SK-N-SH treated with all-trans-retinoic acid at 6 μM for 48 hours (cell line): ENCODE data around the gene PCK1.

Source experiments
- ATAC-seq: fragments of 200-7000 bp; cut with Tn5 transposase; 3 replicates; pipeline ENCODE4 v1.9.1; 2020; ENCODE audit warnings: mild to moderate bottlenecking, moderate library complexity
- ARNTL ChIP-seq: fragments of 450-650 bp; formaldehyde crosslinking; IDR thresholded peaks from 2 replicates; pipeline ENCODE4 v1.5.0; 2020; ENCODE audit warnings: low read depth, mild to moderate bottlenecking, moderate library complexity, borderline replicate concordance
- CSDC2 ChIP-seq: fragments of 250-450 bp; sonication (Bioruptor Pico); IDR thresholded peaks from 2 replicates; pipeline ENCODE4 v1.5.0; 2020; ENCODE audit warnings: mild to moderate bottlenecking, moderate library complexity
- ESRRG ChIP-seq: fragments of 250-450 bp; sonication (Bioruptor Pico); IDR thresholded peaks from 2 replicates; pipeline ENCODE4 v1.6.1; 2021; ENCODE audit warnings: mild to moderate bottlenecking
- ISL1 ChIP-seq: fragments of 250-450 bp; sonication (Bioruptor Pico); IDR thresholded peaks from 2 replicates; pipeline ENCODE4 v2.1.2; 2022; ENCODE audit warnings: mild to moderate bottlenecking, moderate library complexity
- OSR1 ChIP-seq: fragments of 250-450 bp; sonication (Bioruptor Pico); IDR thresholded peaks from 2 replicates; pipeline ENCODE4 v1.8.0; 2022; ENCODE audit warnings: moderate library complexity, mild to moderate bottlenecking, inconsistent platforms
- PPARA ChIP-seq: fragments of 250-450 bp; sonication (Bioruptor Pico); IDR thresholded peaks from 2 replicates; pipeline ENCODE4 v1.5.0; 2020; ENCODE audit warnings: mild to moderate bottlenecking, borderline replicate concordance
- RARB ChIP-seq: fragments of 250-450 bp; sonication (Bioruptor Pico); IDR thresholded peaks from 2 replicates; pipeline ENCODE4 v1.8.0; 2021; ENCODE audit warnings: mild to moderate bottlenecking, moderate library complexity
- SNAI2 ChIP-seq: fragments of 250-450 bp; sonication (Bioruptor Pico); IDR thresholded peaks from 2 replicates; pipeline ENCODE4 v1.5.0; 2020; ENCODE audit warnings: mild to moderate bottlenecking, moderate library complexity
- TCF4 ChIP-seq: fragments of 250-450 bp; sonication (Bioruptor Pico); IDR thresholded peaks from 2 replicates; pipeline ENCODE4 v1.8.0; 2021; ENCODE audit warnings: mild to moderate bottlenecking, moderate library complexity, borderline replicate concordance
- ZFP3 ChIP-seq: fragments of 250-450 bp; sonication (Bioruptor Pico); IDR thresholded peaks from 2 replicates; pipeline ENCODE4 v1.5.0; 2020; ENCODE audit warnings: mild to moderate bottlenecking, moderate library complexity
- ZFP30 ChIP-seq: fragments of 450-650 bp; formaldehyde crosslinking; IDR thresholded peaks from 2 replicates; pipeline ENCODE4 v1.5.0; 2022; ENCODE audit warnings: mild to moderate bottlenecking, moderate library complexity
- ZNF70 ChIP-seq: fragments of 450-650 bp; formaldehyde crosslinking; IDR thresholded peaks from 2 replicates; pipeline ENCODE4 v1.5.0; 2020; ENCODE audit warnings: mild to moderate bottlenecking, moderate library complexity
- TF ChIP-seq, protein P1 (sequence below): fragments of 250-450 bp; sonication (Bioruptor Pico); IDR thresholded peaks from 2 replicates; pipeline ENCODE4 v1.5.1; 2020; ENCODE audit warnings: low read depth, mild to moderate bottlenecking, moderate library complexity
- TF ChIP-seq, protein P2 (sequence below): fragments of 250-450 bp; sonication (Bioruptor Pico); IDR thresholded peaks from 2 replicates; pipeline ENCODE4 v1.8.0; 2020; ENCODE audit warnings: mild to moderate bottlenecking, moderate library complexity, borderline replicate concordance
- TF ChIP-seq, protein P3 (sequence below): fragments of 250-450 bp; sonication (Bioruptor Pico); IDR thresholded peaks from 2 replicates; pipeline ENCODE4 v1.8.0; 2021; ENCODE audit warnings: low read depth, mild to moderate bottlenecking, moderate library complexity, borderline replicate concordance
- TF ChIP-seq, protein P4 (sequence below): fragments of 250-450 bp; sonication (Bioruptor Pico); IDR thresholded peaks from 2 replicates; pipeline ENCODE4 v1.5.1; 2021; ENCODE audit warnings: mild to moderate bottlenecking, moderate library complexity
- TF ChIP-seq, protein P5 (sequence below): fragments of 250-450 bp; sonication (Bioruptor Pico); IDR thresholded peaks from 2 replicates; pipeline ENCODE4 v1.5.0; 2020; ENCODE audit warnings: mild to moderate bottlenecking, moderate library complexity

Gene PCK1

DNA sequence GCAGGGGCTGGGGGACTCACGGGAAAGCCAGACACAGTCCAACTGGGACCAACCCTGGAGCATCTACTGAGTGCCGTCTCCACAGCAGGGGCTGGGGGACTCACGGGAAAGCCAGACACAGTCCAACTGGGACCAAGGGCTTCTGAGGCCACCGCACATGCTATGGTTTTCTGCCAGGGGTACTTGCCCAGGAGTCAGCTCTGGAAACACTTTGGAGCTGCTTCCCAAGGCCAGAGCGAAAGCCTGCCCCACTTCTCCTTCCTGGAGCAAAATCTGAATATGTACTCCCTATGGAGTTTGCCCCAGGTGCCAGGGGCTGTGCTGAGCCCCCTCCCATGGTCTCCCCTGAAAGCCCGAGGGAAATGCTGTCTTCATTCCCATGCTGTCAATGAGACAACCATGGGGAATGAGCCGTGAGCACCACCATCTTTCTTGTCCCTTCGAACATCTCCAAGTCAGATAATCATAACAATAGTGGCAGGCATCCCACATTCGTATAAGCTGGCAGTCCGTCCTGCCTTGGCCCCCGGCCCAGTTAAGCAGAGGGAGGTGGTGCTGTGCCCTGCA, 18.5 kb downstream of the PCK1 start:
- ATAC-seq, result no peak
- no peak for TF ChIP-seq RARB (CRISPR knock-in tag)
- no peak for TF ChIP-seq SNAI2 (CRISPR knock-in tag)
- no peak for TF ChIP-seq ARNTL
- TF ChIP-seq, protein P1, sequence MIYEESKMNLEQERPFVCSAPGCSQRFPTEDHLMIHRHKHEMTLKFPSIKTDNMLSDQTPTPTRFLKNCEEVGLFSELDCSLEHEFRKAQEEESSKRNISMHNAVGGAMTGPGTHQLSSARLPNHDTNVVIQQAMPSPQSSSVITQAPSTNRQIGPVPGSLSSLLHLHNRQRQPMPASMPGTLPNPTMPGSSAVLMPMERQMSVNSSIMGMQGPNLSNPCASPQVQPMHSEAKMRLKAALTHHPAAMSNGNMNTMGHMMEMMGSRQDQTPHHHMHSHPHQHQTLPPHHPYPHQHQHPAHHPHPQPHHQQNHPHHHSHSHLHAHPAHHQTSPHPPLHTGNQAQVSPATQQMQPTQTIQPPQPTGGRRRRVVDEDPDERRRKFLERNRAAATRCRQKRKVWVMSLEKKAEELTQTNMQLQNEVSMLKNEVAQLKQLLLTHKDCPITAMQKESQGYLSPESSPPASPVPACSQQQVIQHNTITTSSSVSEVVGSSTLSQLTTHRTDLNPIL (CRISPR knock-in tag), result no peak
- TF ChIP-seq, protein P2, sequence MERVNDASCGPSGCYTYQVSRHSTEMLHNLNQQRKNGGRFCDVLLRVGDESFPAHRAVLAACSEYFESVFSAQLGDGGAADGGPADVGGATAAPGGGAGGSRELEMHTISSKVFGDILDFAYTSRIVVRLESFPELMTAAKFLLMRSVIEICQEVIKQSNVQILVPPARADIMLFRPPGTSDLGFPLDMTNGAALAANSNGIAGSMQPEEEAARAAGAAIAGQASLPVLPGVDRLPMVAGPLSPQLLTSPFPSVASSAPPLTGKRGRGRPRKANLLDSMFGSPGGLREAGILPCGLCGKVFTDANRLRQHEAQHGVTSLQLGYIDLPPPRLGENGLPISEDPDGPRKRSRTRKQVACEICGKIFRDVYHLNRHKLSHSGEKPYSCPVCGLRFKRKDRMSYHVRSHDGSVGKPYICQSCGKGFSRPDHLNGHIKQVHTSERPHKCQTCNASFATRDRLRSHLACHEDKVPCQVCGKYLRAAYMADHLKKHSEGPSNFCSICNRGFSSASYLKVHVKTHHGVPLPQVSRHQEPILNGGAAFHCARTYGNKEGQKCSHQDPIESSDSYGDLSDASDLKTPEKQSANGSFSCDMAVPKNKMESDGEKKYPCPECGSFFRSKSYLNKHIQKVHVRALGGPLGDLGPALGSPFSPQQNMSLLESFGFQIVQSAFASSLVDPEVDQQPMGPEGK (CRISPR knock-in tag), result no peak
- TF ChIP-seq CSDC2 (CRISPR knock-in tag), result no peak
- TF ChIP-seq, protein P3, sequence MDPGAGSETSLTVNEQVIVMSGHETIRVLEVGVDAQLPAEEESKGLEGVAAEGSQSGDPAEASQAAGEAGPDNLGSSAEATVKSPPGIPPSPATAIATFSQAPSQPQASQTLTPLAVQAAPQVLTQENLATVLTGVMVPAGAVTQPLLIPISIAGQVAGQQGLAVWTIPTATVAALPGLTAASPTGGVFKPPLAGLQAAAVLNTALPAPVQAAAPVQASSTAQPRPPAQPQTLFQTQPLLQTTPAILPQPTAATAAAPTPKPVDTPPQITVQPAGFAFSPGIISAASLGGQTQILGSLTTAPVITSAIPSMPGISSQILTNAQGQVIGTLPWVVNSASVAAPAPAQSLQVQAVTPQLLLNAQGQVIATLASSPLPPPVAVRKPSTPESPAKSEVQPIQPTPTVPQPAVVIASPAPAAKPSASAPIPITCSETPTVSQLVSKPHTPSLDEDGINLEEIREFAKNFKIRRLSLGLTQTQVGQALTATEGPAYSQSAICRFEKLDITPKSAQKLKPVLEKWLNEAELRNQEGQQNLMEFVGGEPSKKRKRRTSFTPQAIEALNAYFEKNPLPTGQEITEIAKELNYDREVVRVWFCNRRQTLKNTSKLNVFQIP, result no peak
- no peak for TF ChIP-seq ZFP3 (CRISPR knock-in tag)
- TF ChIP-seq TCF4 (CRISPR knock-in tag), result no peak
- TF ChIP-seq ISL1 (CRISPR knock-in tag), result no peak
- no peak for TF ChIP-seq PPARA (CRISPR knock-in tag)
- TF ChIP-seq ZFP30 (CRISPR knock-in tag), result no peak

DNA sequence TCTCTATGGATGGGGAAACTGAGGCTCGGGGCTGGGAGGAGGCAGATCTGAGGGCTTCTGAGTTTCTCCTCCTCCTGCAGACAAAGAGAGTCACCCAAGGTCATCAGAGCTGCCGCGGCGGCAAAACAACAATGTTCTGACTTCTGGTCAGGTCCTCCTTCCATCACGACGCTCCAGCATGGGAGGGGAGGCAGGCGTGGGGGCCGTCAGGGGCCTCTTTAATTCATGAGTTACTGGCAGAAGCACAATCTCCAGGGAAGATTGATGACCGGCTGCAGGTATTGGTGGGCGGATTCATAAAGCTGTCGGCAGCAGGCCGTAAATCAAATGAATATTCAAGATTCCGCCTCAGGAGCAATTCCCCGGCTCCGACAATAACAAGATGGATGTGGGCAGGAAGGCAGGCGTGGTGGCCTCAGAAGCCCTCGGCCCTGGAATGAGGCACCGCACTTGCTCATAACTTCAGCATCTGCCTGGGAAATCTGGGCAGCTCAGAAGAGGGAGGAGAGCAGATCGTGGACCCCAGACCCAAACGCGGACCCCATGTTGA, 19.1 kb downstream of the PCK1 start:
- ATAC-seq, result no peak

DNA sequence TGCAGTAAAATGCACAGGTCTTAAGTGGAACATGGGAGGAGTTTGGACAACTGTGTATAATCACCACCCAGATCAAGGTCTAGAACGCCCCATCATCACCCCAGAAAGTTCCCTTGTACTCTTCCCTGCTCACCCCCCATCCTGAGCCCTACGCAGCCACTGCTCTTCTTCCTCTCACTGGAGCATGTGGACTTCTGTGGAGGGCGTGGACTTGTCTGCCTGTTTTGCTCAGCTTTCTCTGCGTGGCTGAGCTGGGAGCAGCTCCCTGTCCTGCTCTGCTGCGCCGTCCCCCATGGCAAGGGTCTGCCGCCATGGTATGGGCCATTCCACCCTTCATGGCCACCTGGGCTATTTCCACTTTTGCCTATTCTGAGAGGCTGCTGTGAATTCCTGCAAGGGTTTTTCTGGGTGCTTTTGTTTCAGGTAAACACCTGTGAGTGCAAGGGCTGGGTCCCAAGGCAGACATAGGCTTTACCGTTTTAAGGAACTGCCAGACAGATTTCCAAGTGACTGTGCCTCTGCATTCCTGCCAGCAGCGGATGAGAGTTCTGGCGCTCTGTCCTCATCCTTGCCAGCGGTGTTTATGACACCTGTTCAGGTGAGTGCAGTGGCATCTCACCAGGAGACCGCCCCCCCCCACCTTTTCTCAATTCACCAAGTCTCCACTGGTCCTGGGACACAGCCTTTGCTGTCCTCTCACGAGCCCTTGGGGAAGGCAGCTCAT, 19.7 kb downstream of the PCK1 start:
- no peak for ATAC-seq
- TF ChIP-seq, protein P1 (CRISPR knock-in tag), result no peak
- TF ChIP-seq, protein P4, sequence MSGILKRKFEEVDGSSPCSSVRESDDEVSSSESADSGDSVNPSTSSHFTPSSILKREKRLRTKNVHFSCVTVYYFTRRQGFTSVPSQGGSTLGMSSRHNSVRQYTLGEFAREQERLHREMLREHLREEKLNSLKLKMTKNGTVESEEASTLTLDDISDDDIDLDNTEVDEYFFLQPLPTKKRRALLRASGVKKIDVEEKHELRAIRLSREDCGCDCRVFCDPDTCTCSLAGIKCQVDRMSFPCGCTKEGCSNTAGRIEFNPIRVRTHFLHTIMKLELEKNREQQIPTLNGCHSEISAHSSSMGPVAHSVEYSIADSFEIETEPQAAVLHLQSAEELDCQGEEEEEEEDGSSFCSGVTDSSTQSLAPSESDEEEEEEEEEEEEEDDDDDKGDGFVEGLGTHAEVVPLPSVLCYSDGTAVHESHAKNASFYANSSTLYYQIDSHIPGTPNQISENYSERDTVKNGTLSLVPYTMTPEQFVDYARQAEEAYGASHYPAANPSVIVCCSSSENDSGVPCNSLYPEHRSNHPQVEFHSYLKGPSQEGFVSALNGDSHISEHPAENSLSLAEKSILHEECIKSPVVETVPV (CRISPR knock-in tag), result no peak
- TF ChIP-seq ESRRG (no peak), PPARA (CRISPR knock-in tag) (no peak), OSR1 (CRISPR knock-in tag) (no peak), ISL1 (CRISPR knock-in tag) (no peak), ZNF70 (no peak), ZFP3 (CRISPR knock-in tag) (no peak)
- TF ChIP-seq, protein P5, sequence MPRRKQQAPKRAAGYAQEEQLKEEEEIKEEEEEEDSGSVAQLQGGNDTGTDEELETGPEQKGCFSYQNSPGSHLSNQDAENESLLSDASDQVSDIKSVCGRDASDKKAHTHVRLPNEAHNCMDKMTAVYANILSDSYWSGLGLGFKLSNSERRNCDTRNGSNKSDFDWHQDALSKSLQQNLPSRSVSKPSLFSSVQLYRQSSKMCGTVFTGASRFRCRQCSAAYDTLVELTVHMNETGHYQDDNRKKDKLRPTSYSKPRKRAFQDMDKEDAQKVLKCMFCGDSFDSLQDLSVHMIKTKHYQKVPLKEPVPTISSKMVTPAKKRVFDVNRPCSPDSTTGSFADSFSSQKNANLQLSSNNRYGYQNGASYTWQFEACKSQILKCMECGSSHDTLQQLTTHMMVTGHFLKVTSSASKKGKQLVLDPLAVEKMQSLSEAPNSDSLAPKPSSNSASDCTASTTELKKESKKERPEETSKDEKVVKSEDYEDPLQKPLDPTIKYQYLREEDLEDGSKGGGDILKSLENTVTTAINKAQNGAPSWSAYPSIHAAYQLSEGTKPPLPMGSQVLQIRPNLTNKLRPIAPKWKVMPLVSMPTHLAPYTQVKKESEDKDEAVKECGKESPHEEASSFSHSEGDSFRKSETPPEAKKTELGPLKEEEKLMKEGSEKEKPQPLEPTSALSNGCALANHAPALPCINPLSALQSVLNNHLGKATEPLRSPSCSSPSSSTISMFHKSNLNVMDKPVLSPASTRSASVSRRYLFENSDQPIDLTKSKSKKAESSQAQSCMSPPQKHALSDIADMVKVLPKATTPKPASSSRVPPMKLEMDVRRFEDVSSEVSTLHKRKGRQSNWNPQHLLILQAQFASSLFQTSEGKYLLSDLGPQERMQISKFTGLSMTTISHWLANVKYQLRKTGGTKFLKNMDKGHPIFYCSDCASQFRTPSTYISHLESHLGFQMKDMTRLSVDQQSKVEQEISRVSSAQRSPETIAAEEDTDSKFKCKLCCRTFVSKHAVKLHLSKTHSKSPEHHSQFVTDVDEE (CRISPR knock-in tag), result no peak
- TF ChIP-seq, protein P3, result no peak
- TF ChIP-seq, protein P2 (CRISPR knock-in tag), result no peak

More for the DNA sequence above, 19.1 kb downstream of the PCK1 start:
- no peak for TF ChIP-seq ARNTL
- no peak for TF ChIP-seq RARB (CRISPR knock-in tag)
- no peak for TF ChIP-seq ZFP3 (CRISPR knock-in tag)
- no peak for TF ChIP-seq CSDC2 (CRISPR knock-in tag)
- no peak for TF ChIP-seq ZFP30 (CRISPR knock-in tag)
- TF ChIP-seq, protein P4 (CRISPR knock-in tag), result no peak
